K562 (cell line): ENCODE measurements around the gene TOR1AIP2. TPM values are rescaled to one million over a fixed set of nuclear protein-coding genes. Genes with fewer than 3 reads are reported as not detected.

Source experiments
- ATAC-seq: fragments of 200-7000 bp; cut with Tn5 transposase; 3 replicates; pipeline ENCODE4 v1.9.1; 2020; ENCODE audit warnings: moderate library complexity
- BruUV-seq: library from RNA; stranded (reverse); fragments of 400-500 nt; replicated peaks from 2 replicates; lab custom pipeline; 2021; lab: Mats Ljungman, UMichigan
- CTCF ChIA-PET: fragments of 300-600 bp; formaldehyde crosslinking; extraction: SDS; loops from one replicate; lab custom pipeline; 2021; ENCODE audit warnings: low intra/inter-chr PET ratio; lab: Yijun Ruan, JAX
- POLR2A ChIA-PET: fragments of 300-600, 350-650 bp; sonication (Branson Sonifier 250); formaldehyde crosslinking; extraction: SDS; loops from one replicate; lab custom pipeline; 2021; ENCODE audit warnings: antibody characterized with exemption, inconsistent platforms; lab: Yijun Ruan, JAX
- DNase-seq, 4 experiments: peaks; one replicate each; pipeline versions ENCODE4 v3.0.0 to v3.0.0-alpha.2; 2011 to 2018; ENCODE audit warnings: low spot score in 3 of 4, mixed read lengths in 3 of 4; ENCODE audit errors: extremely low read depth in 1 of 4
- FAIRE-seq: peaks from 2 replicates; lab custom pipeline; 2011; peaks lifted over from hg19 to GRCh38; lab: Jason Lieb, UNC
- H2AFZ ChIP-seq: 2 replicates; pipeline ENCODE4 v1.6.0; 2011; ENCODE audit warnings: low read depth, low read length, control low read depth, inconsistent platforms
- H3K27ac ChIP-seq: fragments of 200-600 bp; 3 replicates; pipeline ENCODE4 v1.8.0; 2011; ENCODE audit warnings: low read depth, mild to moderate bottlenecking, control low read depth, inconsistent platforms, low read length, moderate library complexity, mixed read lengths; ENCODE audit errors: extremely low read depth
- H3K27me3 ChIP-seq, 2 experiments: fragments of 300-600 bp in 1 of 2; 2 replicates in 1 of 2; 3 replicates in 1 of 2; pipeline versions ENCODE4 v1.6.0 to v1.8.0; 2011; ENCODE audit warnings: inconsistent platforms in 2 of 2, low read length in 2 of 2, mild to moderate bottlenecking in 1 of 2, mixed read lengths in 1 of 2, moderate library complexity in 1 of 2; ENCODE audit not compliant: control insufficient read depth in 2 of 2, insufficient read depth in 2 of 2
- H3K36me3 ChIP-seq: fragments of 300-600 bp; 3 replicates; pipeline ENCODE4 v1.8.0; 2011; ENCODE audit warnings: mild to moderate bottlenecking, low read length, inconsistent platforms; ENCODE audit not compliant: control insufficient read depth, insufficient read depth
- H3K4me1 ChIP-seq, 2 experiments: fragments of 200-600 bp in 1 of 2; replicated peaks in 1 of 2; 2 replicates in 1 of 2; 3 replicates in 1 of 2; pipeline versions ENCODE4 v1.5.1 to v1.8.0; 2011; ENCODE audit warnings: inconsistent platforms in 2 of 2, low read length in 2 of 2, mild to moderate bottlenecking in 1 of 2, mixed read lengths in 1 of 2, moderate library complexity in 1 of 2; ENCODE audit not compliant: control insufficient read depth in 2 of 2, insufficient read depth in 2 of 2
- H3K4me2 ChIP-seq: 2 replicates; pipeline ENCODE4 v1.6.1; 2011; ENCODE audit warnings: low read length, control low read depth, inconsistent platforms, mixed read lengths; ENCODE audit not compliant: insufficient read depth
- H3K4me3 ChIP-seq: fragments of 200-600 bp; sonication (generic), shearing (Covaris generic); 2 replicates; pipeline ENCODE4 v1.5.1; 2016; ENCODE audit warnings: control low read depth, inconsistent platforms
- H3K79me2 ChIP-seq: fragments of 200-600 bp; 3 replicates; pipeline ENCODE4 v1.8.0; 2011; ENCODE audit warnings: low read length, inconsistent platforms; ENCODE audit not compliant: control insufficient read depth, insufficient read depth
- H3K9ac ChIP-seq, 2 experiments: 2 replicates each; pipeline versions ENCODE4 v1.6.0 to v1.6.1; 2011; ENCODE audit warnings: low read depth in 2 of 2, low read length in 2 of 2, control low read depth in 1 of 2, inconsistent platforms in 1 of 2, mild to moderate bottlenecking in 1 of 2, mixed read lengths in 1 of 2; ENCODE audit not compliant: insufficient read depth in 1 of 2
- H3K9me1 ChIP-seq: one replicate; pipeline ENCODE4 v1.6.0; 2011; ENCODE audit warnings: inconsistent platforms, mild to moderate bottlenecking, low read length, moderate library complexity; ENCODE audit not compliant: control insufficient read depth, insufficient read depth
- H3K9me3 ChIP-seq: replicated peaks from 2 replicates; pipeline ENCODE4 v1.5.1; 2011; ENCODE audit warnings: low read depth, low read length, inconsistent platforms; ENCODE audit not compliant: control insufficient read depth, insufficient read depth
- H4K20me1 ChIP-seq: replicated peaks from 2 replicates; pipeline ENCODE4 v1.6.1; 2011; ENCODE audit warnings: low read length, inconsistent platforms, mixed read lengths; ENCODE audit not compliant: control insufficient read depth, insufficient read depth
- BCLAF1 ChIP-seq, 2 experiments: fragments of 450-650 bp in 1 of 2; IDR thresholded peaks; 2 replicates each; pipeline ENCODE4 v1.6.1; 2011 to 2017; ENCODE audit warnings: low read depth in 2 of 2, antibody characterized with exemption in 1 of 2, borderline replicate concordance in 1 of 2, low read length in 1 of 2, mild to moderate bottlenecking in 1 of 2, mixed read lengths in 1 of 2; ENCODE audit not compliant: control insufficient read depth in 1 of 2
- HDGF ChIP-seq: fragments of 450-650 bp; IDR thresholded peaks from 2 replicates; pipeline ENCODE4 v1.6.1; 2016
- LEF1 ChIP-seq: fragments of 450-650 bp; IDR thresholded peaks from 2 replicates; pipeline ENCODE4 v1.6.1; 2016; ENCODE audit warnings: mild to moderate bottlenecking
- SETDB1 ChIP-seq: IDR thresholded peaks from one replicate; pipeline ENCODE4 v1.6.1; 2012; ENCODE audit warnings: low read length, control low read depth, inconsistent platforms
- ZNF175 ChIP-seq: fragments of 200-800 bp; sonication (Bioruptor generic); IDR thresholded peaks from 2 replicates; pipeline ENCODE4 v1.6.1; 2016; ENCODE audit warnings: low read depth, mild to moderate bottlenecking, missing genetic modification characterization, missing compliant biosample characterization
- ZNF274 ChIP-seq: IDR thresholded peaks from 2 replicates; pipeline ENCODE4 v1.6.1; 2011; ENCODE audit warnings: low read depth, mild to moderate bottlenecking, low read length, moderate library complexity, borderline replicate concordance
- ZNF830 ChIP-seq: fragments of 250-450 bp; sonication (Bioruptor Pico); IDR thresholded peaks from 2 replicates; pipeline ENCODE4 v1.5.0; 2021; ENCODE audit warnings: mild to moderate bottlenecking
- WGBS: fragments of 100-300 bp; shearing (Covaris generic); methylation state at CpG from one replicate; pipeline ENCODE4 v1.1.6; 2016; ENCODE audit warnings: low coverage, mixed read lengths; ENCODE audit not compliant: insufficient coverage; ENCODE audit errors: missing lambda C conversion rate; 5-methylcytosine and 5-hydroxymethylcytosine counted together
- in situ Hi-C: fragments of 300-500 bp; cut with MboI; formaldehyde crosslinking; loops from 4 replicates; pipeline ENCODE4 v1.15.0; 2018; ENCODE audit warnings: inconsistent platforms, mixed read lengths
- intact Hi-C: fragments of 100-400 bp; cut with micrococcal nuclease; formaldehyde crosslinking; loops from 2 replicates; pipeline ENCODE4 v1.14.2; 2022
- polyA plus RNA-seq, 8 experiments: library from polyadenylated mRNA; depleted of rRNA in 4 of 8; stranded (reverse) in 5 of 8; unstranded in 3 of 8; fragments of >200 nt; fragmentation: Nextera tagmentation in 2 of 8; fragmentation: Illumina TruSeq in 1 of 8; extraction: Ambion mirVana in 2 of 8; extraction: Trizol in 1 of 8; gene quantifications; 2 replicates each; pipeline versions ENCODE4 v1.2.1 to v1.2.3, GENCODE V29; 2011 to 2014; ENCODE audit warnings: inconsistent platforms in 1 of 8, missing spikeins in 1 of 8
- total RNA-seq, 7 experiments: library from RNA; depleted of rRNA in 6 of 7; stranded (reverse); fragments of >200 nt in 6 of 7; fragmentation: Illumina TruSeq in 2 of 7; extraction: Trizol in 2 of 7; gene quantifications; 2 replicates each; pipeline versions ENCODE4 v1.2.1 to v1.2.3, GENCODE V29; 2011 to 2021; ENCODE audit warnings: low replicate concordance in 1 of 7

Gene TOR1AIP2
- total and polyA plus RNA-seq, 9 of the 15 experiments (the other 6 are each of a cell fraction or from before 2014, with no cell fraction given) = 16.7 to 122 (median 41.4) TPM

- Histone ChIP-seq H3K79me2 (no peaks in the 10 kb centered on the region), H3K36me3 (no peaks in the 10 kb centered on the region), H3K27me3 (peaks cover 6 to 28% of the 10 kb centered on the region in 2 experiments; a peak in 4 of 5 replicates), H3K9me1 (no peaks in the 10 kb centered on the region), H2AFZ (no peak overlapping the region), H3K9ac (no peak overlapping the region), H3K9me3 (no peaks in the 10 kb centered on the region), H3K27ac (no peak overlapping the region), H3K4me1 (peaks cover 18 to 20% of the 10 kb centered on the region in 2 experiments), H4K20me1 (0 out of 2 replicates have a peak, but pooled peaks cover 3% of the 10 kb centered on the region), H3K4me2 (no peak overlapping the region), H3K4me3 (no peak overlapping the region)
- no TSS peak for BruUV-seq
- POLR2A ChIA-PET = interaction anchor here (0.6 to 3.8 kb wide), 5 partner anchors 9 to 130 kb away, joined by 3 to 14 read pairs (median 3); no protein-coding TSS in a partner anchor
- WGBS = 14% methylated on average over 2 of the region's 2 CpGs
- DNase-seq (no peak), ATAC-seq (no peak), FAIRE-seq (no peak)
- CTCF ChIA-PET = no interaction called here
- TF ChIP-seq ZNF830 (CRISPR knock-in tag) (no peak), SETDB1 (no peak), ZNF175 (no peak), ZNF274 (no peak), HDGF (no peak), BCLAF1 (IDR thresholded peaks at IDR 0.05; ENCODE audit: borderline replicate concordance in 1 of 2, control insufficient read depth in 1 of 2, low read depth in 2 of 2, low read length in 1 of 2) (no peak), LEF1 (no peak)
- intact Hi-C loops = no loop called here
- in situ Hi-C loops = no loop called here
These were observed 55.5 kb downstream of the TOR1AIP2 start for GRCh38 chr1:179822065-179822464.
